HG02943 (cell line): Measurements from ENCODE around the gene HDHD2.
A peak's percentile ranks its signal among the peaks of the same experiment; 100 is the strongest.
"Not testable (repeated sequence)": the region's sequence is repeated elsewhere in the genome, so short reads cannot be mapped to it uniquely, and the experiment has no call there.

Experiments used
- ATAC-seq: cut with Tn5 transposase; IDR thresholded peaks from one replicate; pipeline ENCODE4 v1.9.1; 2021; ENCODE audit warnings: mild to moderate bottlenecking, low read depth, moderate library complexity; ENCODE audit not compliant: unreplicated experiment

Gene HDHD2

DNA sequence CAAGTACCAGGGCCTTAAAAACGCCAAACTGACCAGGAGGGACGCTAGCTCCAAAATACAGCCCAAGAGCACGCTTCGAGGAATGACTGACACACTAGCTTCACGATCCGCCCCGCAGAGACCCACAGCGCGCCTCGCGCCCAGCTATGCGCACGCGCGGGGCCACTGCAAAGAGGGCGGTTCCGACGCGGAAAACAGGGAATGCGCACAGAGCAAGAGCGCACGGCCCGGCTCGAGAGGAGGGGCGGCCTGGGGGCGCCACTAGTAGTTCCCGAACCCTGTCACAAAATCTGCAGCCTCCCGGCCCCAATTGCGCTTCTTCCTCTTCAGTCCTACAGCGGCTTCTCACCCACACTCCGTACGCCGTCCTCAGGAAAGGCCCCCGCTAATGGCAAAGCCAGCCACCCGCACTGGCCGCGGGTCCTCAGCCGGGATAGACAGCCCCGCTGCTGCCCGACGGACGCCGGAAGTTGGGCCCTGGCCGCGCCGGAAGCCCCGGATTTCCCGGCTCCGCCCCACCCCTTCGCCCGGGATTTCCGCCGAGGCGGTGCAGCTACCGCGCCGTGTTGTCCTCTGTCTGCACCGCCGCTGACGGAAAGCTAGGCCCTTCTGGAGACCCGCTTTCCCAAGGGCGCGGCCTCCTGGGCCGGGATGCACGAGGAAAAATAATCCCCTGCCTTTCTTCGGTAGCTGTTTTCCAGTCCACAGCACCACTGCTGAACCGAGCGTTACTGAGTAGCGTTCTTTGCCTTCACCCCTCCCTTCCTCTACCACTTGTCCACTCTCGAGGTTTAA lies at the start of gene HDHD2:
Gene HDHD2, minus strand, starts transcription at position 472 of the 795 bp plus-strand sequence. CDS start 14,061 bp downstream, outside the sequence.
- ATAC-seq, result peak; percentile 88

GRCh38 chr18:47195961-47196360 lies 45.7 kb upstream of the HDHD2 start:
- ATAC-seq, result not testable (repeated sequence)

DNA sequence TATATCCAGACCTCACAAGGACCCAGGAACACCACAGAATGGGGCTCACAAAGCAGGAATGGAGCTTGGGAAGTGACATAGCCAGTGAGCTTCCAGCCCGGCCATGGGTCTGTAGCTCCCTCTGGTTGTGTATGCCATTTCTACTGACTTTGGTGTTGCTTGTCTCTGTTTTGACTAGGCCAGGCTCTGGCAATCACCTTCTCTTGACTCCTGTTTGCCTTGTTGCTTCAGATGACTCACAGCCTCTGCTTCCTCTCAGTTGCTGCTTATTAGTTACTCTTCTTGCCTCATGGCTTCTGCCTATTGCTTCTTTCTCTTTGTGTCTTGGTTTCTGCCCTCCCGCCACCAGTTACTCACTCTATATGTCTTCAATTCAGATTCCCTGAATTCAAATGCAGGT lies 41.7 kb upstream of the HDHD2 start:
- no peak for ATAC-seq

- ATAC-seq, result no peak
These were observed 37.4 kb upstream of the HDHD2 start for GRCh38 chr18:47187721-47188120.

- ATAC-seq, result no peak
These were observed 34.2 kb upstream of the HDHD2 start for GRCh38 chr18:47184419-47185050.

GRCh38 chr18:47182156-47182555 lies 31.9 kb upstream of the HDHD2 start:
- ATAC-seq, result not testable (repeated sequence)

DNA sequence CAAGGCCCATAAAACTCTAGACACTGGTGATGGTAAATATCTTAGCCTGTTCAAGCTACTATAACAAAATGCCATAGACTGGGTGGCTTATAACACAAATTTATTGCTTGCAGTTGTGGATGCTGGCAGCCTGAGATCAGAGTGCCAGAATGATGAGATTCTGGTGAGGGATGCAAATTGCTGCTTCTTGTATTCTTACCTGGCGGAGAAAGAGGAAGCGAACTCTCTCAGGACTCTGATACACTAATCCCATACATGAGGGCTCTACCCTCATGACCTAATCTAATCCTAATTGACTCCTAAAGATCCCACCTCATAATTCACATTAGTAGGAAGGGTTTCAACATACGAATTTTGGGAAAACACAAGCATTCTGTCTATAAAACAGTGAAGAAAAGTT lies 30.5 kb upstream of the HDHD2 start:
- ATAC-seq, result no peak

DNA sequence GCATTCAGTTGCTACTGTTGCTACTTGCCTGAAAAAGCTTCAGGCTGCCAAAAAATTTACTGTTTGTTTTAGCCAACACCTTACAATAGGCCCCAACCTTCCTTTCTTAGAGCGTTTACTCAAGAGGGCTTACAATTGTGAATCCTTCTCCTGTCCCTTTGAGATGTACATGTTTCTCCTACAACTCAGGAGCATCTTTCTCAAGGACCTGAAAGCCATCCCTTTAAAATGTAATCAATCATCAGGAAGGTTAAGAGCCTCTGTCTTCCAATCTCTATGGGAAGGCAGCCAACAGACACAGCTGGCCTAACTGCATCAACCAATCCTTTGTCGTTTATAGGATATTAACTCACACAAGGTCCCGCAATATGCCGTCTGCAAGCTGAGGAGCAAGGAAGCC lies 29.2 kb upstream of the HDHD2 start:
- no peak for ATAC-seq

- peak; percentile 84 for ATAC-seq
These were observed 25.7 kb upstream of the HDHD2 start, which contains the start of gene IER3IP1 for GRCh38 chr18:47175898-47176575. Gene IER3IP1, minus strand, starts transcription at chr18:47176364. Its CDS starts 87 bp downstream, at chr18:47176277.

DNA sequence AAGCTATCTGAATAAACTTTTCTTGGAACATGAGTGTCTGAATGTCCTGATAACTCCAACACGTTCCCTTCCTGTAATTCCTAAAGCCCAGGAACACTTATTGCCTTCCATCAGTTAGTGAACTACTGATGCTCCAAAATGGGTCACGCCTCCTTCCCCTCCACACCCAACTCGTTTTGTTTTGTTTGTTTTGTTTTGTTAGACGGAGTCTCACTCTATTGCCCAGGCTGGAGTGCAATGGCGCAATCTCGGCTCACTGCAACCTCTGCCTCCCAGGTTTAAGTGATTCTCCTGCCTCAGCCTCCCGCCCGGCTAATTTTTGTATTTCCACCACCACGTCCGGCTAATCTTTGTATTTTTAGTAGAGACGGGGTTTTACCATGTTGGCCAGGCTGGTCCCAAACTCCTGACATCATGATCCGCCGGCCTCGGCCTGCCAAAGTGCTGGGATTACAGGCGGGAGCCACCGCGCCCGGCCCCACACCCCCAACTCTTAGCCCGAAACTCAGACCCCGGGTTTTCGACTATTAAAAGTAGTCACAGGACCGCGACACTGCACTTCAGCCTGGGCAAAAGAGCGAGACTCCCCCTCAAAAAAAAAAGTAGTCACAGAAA lies 25.1 kb upstream of the HDHD2 start:
- ATAC-seq, result peak; percentile 25

DNA sequence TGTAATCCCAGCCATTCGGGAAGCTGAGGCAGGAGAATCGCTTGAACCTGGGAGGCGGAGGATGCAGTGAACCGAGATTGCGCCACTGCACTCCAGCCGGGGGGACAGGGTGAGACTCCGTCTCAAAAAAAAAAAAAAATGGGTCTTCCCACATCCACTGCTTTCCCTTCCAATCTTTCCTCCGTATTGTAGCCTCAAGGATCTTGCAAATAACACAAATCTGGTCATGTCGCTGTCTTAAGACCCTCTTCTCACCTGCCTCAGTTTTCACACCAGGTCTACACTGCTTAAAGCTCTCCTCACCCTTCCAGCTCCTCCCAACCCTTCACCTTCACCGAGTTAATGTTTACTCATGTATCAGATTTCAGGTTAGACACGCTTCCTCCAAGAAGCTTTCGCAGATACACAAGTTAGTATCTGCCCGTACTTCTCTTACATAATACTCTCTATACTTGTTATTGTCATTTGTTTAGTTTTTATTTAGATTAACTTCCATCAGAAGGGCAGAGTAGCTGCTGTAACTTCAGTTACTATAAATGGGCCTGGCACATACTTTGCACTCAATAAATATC lies 24.3 kb upstream of the HDHD2 start:
- no peak for ATAC-seq

DNA sequence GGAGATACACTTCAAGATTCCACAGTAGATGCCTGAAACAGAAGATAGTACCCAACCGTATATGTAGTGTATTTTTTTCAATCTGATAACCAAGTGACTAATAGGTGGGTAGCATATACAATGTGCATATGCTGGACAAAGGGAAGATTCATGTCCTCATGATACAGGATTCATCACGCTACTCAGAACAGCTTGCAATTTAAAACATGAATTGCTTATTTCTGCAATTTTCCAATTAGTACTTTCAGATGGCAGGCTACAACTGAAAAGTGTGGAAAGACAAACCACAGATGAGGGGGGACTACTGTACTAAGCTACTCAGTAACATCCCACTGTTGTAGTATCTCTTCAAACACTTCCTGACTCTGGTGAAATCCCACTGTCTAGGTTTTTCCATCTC lies 22.2 kb upstream of the HDHD2 start:
- ATAC-seq, result no peak

- ATAC-seq, result no peak
These were observed 18.6 kb upstream of the HDHD2 start for GRCh38 chr18:47168913-47169312.

GRCh38 chr18:47168509-47168908 lies 18.2 kb upstream of the HDHD2 start:
- ATAC-seq, result no peak

GRCh38 chr18:47166294-47166693 lies 16.0 kb upstream of the HDHD2 start:
- ATAC-seq, result no peak

DNA sequence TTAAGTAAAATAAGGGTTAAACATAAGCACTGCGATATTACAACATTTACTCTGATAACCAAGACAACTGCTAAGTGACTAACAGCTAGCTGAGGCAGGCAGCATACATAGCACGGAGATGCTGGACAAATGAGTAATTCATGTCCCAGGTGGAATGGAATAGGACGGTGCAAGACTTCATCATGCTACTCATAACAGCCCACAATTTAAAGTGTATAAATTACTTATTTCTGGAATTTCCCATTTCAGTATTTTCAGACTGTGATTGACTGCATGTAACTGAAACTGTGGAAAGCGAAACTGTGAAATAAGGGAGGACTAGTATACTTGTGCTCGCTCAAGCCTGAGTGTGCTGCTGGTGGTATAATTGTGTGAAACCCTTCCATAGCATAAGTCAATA lies 12.9 kb upstream of the HDHD2 start:
- ATAC-seq, result peak; percentile 61

- no peak for ATAC-seq
These were observed 10.0 kb upstream of the HDHD2 start for GRCh38 chr18:47160256-47160655.

GRCh38 chr18:47158404-47158803 lies 8.1 kb upstream of the HDHD2 start:
- ATAC-seq, result not testable (repeated sequence)

DNA sequence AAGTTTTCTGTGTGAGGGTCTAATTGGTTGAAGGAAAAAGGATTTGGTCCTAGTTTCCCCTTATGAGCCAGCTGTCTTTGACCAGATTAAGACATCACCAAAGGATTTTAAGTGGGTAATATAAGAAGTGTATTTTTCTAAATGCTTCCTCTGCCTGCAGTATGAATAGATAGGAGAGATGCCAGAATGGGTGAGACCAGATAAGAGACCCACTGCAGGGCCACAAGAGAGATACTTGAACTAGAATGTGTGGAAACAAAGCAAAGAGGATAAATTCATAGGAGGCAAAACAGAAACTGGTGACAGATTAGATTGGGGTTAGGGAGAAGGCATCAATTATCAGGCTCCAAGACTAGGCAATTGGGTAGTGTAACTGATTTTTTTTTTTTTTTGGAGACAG lies 1.1 kb upstream of the HDHD2 start:
- no peak for ATAC-seq

- peak; percentile 21 for ATAC-seq
These were observed 595 bp upstream of the HDHD2 start for GRCh38 chr18:47150824-47151366.
